HepG2 (cell line): Measurements from ENCODE around the gene ZNF331. TPM values are rescaled to one million over a fixed set of nuclear protein-coding genes. Genes with fewer than 3 reads are reported as not detected.
A peak's percentile ranks its signal among the peaks of the same experiment; 100 is the strongest.

ENCODE experiments used
- AGO2 ChIP-seq: fragments of 200-400 bp; formaldehyde crosslinking; optimal IDR thresholded peaks from 2 replicates; pipeline ENCODE3; 2017; ENCODE audit warnings: mild to moderate bottlenecking, low read depth, low read length, moderate library complexity
- AHR ChIP-seq: IDR thresholded peaks from 2 replicates; pipeline ENCODE4 v1.6.1; 2018; ENCODE audit warnings: missing genetic modification reagents, missing compliant biosample characterization
- ATF7-NPFF ChIP-seq: sonication (generic); formaldehyde crosslinking; IDR thresholded peaks from 2 replicates; pipeline ENCODE4 v1.8.1; 2023; ENCODE audit warnings: mild to moderate bottlenecking, low read depth, missing genetic modification reagents, moderate library complexity
- FOXA3 ChIP-seq: IDR thresholded peaks from 2 replicates; pipeline ENCODE4 v1.6.1; 2016; ENCODE audit warnings: missing genetic modification reagents, missing compliant biosample characterization
- GPN1 ChIP-seq: sonication (generic); formaldehyde crosslinking; IDR thresholded peaks from 2 replicates; pipeline ENCODE4 v1.5.1; 2020; ENCODE audit warnings: missing genetic modification reagents, borderline replicate concordance
- KLF9 ChIP-seq: IDR thresholded peaks from 2 replicates; pipeline ENCODE4 v1.6.1; 2016; ENCODE audit warnings: low read depth
- MED13 ChIP-seq: sonication (generic); formaldehyde crosslinking; IDR thresholded peaks from 2 replicates; pipeline ENCODE4 v1.5.0; 2020; ENCODE audit warnings: missing genetic modification reagents
- NFKB2 ChIP-seq: sonication (generic); formaldehyde crosslinking; IDR thresholded peaks from 2 replicates; pipeline ENCODE4 v1.4.0; 2020; ENCODE audit warnings: missing genetic modification reagents, borderline replicate concordance
- NFYB ChIP-seq: sonication (generic); formaldehyde crosslinking; IDR thresholded peaks from 2 replicates; pipeline ENCODE4 v1.4.0; 2020; ENCODE audit warnings: missing genetic modification reagents
- NRL ChIP-seq: sonication (generic); formaldehyde crosslinking; IDR thresholded peaks from 2 replicates; pipeline ENCODE4 v1.5.0; 2020; ENCODE audit warnings: missing genetic modification reagents, mild to moderate bottlenecking, moderate library complexity, borderline replicate concordance
- PHF8 ChIP-seq: sonication (generic); formaldehyde crosslinking; IDR thresholded peaks from 2 replicates; pipeline ENCODE4 v1.5.0; 2020; ENCODE audit warnings: missing genetic modification reagents
- SETDB1 ChIP-seq: sonication (generic); formaldehyde crosslinking; IDR thresholded peaks from 2 replicates; pipeline ENCODE4 v1.5.1; 2020; ENCODE audit warnings: missing genetic modification reagents, mild to moderate bottlenecking, borderline replicate concordance
- SOX5 ChIP-seq: IDR thresholded peaks from 2 replicates; pipeline ENCODE4 v1.6.1; 2016; ENCODE audit warnings: borderline replicate concordance
- SP4 ChIP-seq: sonication (generic); formaldehyde crosslinking; IDR thresholded peaks from 2 replicates; pipeline ENCODE4 v1.8.1; 2023; ENCODE audit warnings: mild to moderate bottlenecking, missing genetic modification reagents
- SRF ChIP-seq: IDR thresholded peaks from 2 replicates; pipeline ENCODE4 v1.6.1; 2011; ENCODE audit warnings: mild to moderate bottlenecking, low read depth, low read length, moderate library complexity
- TFDP1 ChIP-seq: IDR thresholded peaks from 2 replicates; pipeline ENCODE4 v1.6.1; 2016; ENCODE audit warnings: missing compliant biosample characterization, missing genetic modification reagents, borderline replicate concordance
- THRA ChIP-seq: sonication (generic); formaldehyde crosslinking; IDR thresholded peaks from 2 replicates; pipeline ENCODE4 v1.4.0; 2020; ENCODE audit warnings: missing genetic modification reagents, borderline replicate concordance
- TOE1 ChIP-seq: sonication (generic); formaldehyde crosslinking; IDR thresholded peaks from 2 replicates; pipeline ENCODE4 v1.4.0; 2020; ENCODE audit warnings: mild to moderate bottlenecking, missing genetic modification reagents
- TSC22D2 ChIP-seq: sonication (generic); formaldehyde crosslinking; IDR thresholded peaks from 2 replicates; pipeline ENCODE4 v1.5.1; 2020; ENCODE audit warnings: missing genetic modification reagents, mild to moderate bottlenecking, borderline replicate concordance
- ZHX2 ChIP-seq, 2 experiments: sonication (generic) in 1 of 2; formaldehyde crosslinking in 1 of 2; IDR thresholded peaks; 2 replicates each; pipeline versions ENCODE4 v1.6.1 to v1.9.0; 2014 to 2022; ENCODE audit warnings: antibody characterized with exemption in 1 of 2, borderline replicate concordance in 1 of 2, inconsistent platforms in 1 of 2, low read depth in 1 of 2, missing genetic modification reagents in 1 of 2
- ZNF331 ChIP-seq: sonication (generic); formaldehyde crosslinking; IDR thresholded peaks from 2 replicates; pipeline ENCODE4 v1.4.0; 2020; ENCODE audit warnings: missing genetic modification reagents
- polyA plus RNA-seq, 8 experiments: library from polyadenylated mRNA; depleted of rRNA in 3 of 8; stranded (reverse) in 7 of 8; unstranded in 1 of 8; fragments of >200 nt; fragmentation: Illumina TruSeq in 4 of 8; extraction: Trizol in 4 of 8; gene quantifications; 2 replicates each; pipeline versions ENCODE4 v1.2.1 to v1.2.3, GENCODE V29; 2011 to 2016; ENCODE audit warnings: low read depth in 4 of 8, missing spikeins in 1 of 8, mixed read lengths in 1 of 8; ENCODE audit not compliant: insufficient read depth in 1 of 8
- total RNA-seq, 5 experiments: library from RNA; depleted of rRNA; stranded (reverse); fragments of >200 nt; fragmentation: Illumina TruSeq; extraction: Trizol; gene quantifications; 2 replicates each; pipeline ENCODE4 v1.2.3, GENCODE V29; 2016; ENCODE audit warnings: low read depth in 1 of 5

ZNF331 gene
- total and polyA plus RNA-seq, 2 of the 13 experiments (the other 11 are each of a cell fraction or from before 2014, with no cell fraction given): 8.2 to 13.3 TPM

GRCh38 chr19:53507523-53508442, 30.2 kb upstream of the ZNF331 start (continued):
- TF ChIP-seq AGO2: no peak
- 0 out of 2 replicates have a peak, but pooled peaks have one; percentile 43 for TF ChIP-seq TFDP1 (CRISPR knock-in tag)
- TF ChIP-seq TOE1 (CRISPR knock-in tag): no peak
- peak; percentile 81 for TF ChIP-seq AHR
- TF ChIP-seq THRA: no peak; the same call in 1 of the 2 replicates
- TF ChIP-seq SP4 (CRISPR knock-in tag): peak; percentile 23; the same call in 1 of the 2 replicates
- 0 out of 2 replicates have a peak, but pooled peaks have one; percentile 60 for TF ChIP-seq SRF
- TF ChIP-seq SETDB1: no peak
- TF ChIP-seq NRL (CRISPR knock-in tag): no peak
- TF ChIP-seq ZNF331 (CRISPR knock-in tag): peak; percentile 77; the same call in 1 of the 2 replicates
- TF ChIP-seq MED13: no peak
- no peak for TF ChIP-seq TSC22D2
- peak; percentile 83 for TF ChIP-seq SOX5 (CRISPR knock-in tag)
- TF ChIP-seq PHF8 (CRISPR knock-in tag): peak; percentile 56
- peak; percentile 87 for TF ChIP-seq FOXA3 (CRISPR knock-in tag)
- no peak; the same call in 1 of the 2 replicates for TF ChIP-seq NFKB2 (CRISPR knock-in tag)
- TF ChIP-seq ZHX2 (IDR thresholded peaks at IDR 0.05; ENCODE audit: low read depth): no peak; the same call in 1 of the 2 replicates
- TF ChIP-seq ZHX2 (CRISPR knock-in tag; IDR thresholded peaks at IDR 0.05; ENCODE audit: borderline replicate concordance): no peak
- TF ChIP-seq GPN1: no peak
- no peak for TF ChIP-seq KLF9 (CRISPR knock-in tag)
- no peak for TF ChIP-seq NFYB
- no peak for TF ChIP-seq ATF7-NPFF (CRISPR knock-in tag)
